ES-I3 (cell line): ENCODE data around the gene SMIM29.
"Not testable (repeated sequence)": the region's sequence is repeated elsewhere in the genome, so short reads cannot be mapped to it uniquely, and the experiment has no call there.

Source experiments
- H3K36me3 ChIP-seq: 2 replicates; pipeline ENCODE4 v1.6.1; 2013; ENCODE audit warnings: mild to moderate bottlenecking, low read length, control low read depth, moderate library complexity; ENCODE audit not compliant: insufficient read depth
- H3K4me1 ChIP-seq: 2 replicates; pipeline ENCODE4 v1.6.1; 2013; ENCODE audit warnings: mild to moderate bottlenecking, control low read depth, low read length; ENCODE audit not compliant: insufficient read depth
- H3K9ac ChIP-seq: 2 replicates; pipeline ENCODE4 v1.6.1; 2013; ENCODE audit warnings: low read depth, mild to moderate bottlenecking, low read length, moderate library complexity
- H3K9me3 ChIP-seq: 2 replicates; pipeline ENCODE4 v1.6.1; 2013; ENCODE audit warnings: mild to moderate bottlenecking, low read length, moderate library complexity; ENCODE audit not compliant: control insufficient read depth, insufficient read depth

SMIM29 gene

DNA sequence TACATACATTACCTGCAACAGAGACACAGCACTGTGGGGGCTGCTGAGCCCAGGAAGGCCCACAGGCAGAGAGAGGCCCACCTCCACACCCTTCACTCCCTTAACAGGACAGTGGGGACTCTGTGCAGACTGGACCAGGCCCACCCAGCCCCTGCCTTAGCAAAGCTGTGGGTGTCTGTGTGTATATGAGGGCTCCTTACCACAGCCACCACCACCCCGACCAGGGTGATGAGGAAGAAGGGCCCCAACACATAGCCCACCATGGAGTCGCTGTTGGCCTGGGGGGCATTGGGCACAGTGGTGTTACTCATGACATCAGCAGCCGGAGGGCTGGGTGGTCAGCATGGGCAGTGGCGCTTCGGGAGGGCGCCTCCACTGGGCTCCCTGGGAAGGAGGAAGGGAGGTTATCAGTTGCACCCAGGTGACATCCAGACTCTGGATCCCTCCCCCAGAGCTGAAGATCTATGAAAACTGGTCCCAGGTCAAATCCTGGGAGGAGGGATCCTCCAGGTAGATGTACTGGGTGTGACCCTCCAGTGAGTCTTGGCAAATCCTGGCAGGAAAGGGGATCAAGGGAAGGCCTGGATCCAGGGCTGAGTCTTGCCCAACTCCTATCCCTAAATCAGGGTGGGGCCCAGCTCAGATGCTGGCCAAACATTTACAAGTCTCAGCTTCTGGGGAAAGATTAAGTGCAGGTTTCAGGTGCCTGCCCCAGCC lies 1.2 kb downstream of the SMIM29 start:
- Histone ChIP-seq H3K9me3 (no peaks in the 10 kb centered on the region), H3K9ac (peak overlapping the region; percentile 74; the same call in 1 of the 2 replicates), H3K36me3 (peaks cover 8% of the 10 kb centered on the region; the same call in 1 of the 2 replicates), H3K4me1 (peaks cover 16% of the 10 kb centered on the region)

- Histone ChIP-seq H3K4me1 (peaks cover 22% of the 10 kb centered on the region), H3K9me3 (no peaks in the 10 kb centered on the region), H3K36me3 (peaks cover 17% of the 10 kb centered on the region; the same call in 1 of the 2 replicates), H3K9ac (no peak overlapping the region)
Observed at GRCh38 chr6:34246563-34247391, 2.0 kb downstream of the SMIM29 start.

- Histone ChIP-seq H3K9ac (no peak overlapping the region), H3K4me1 (peaks cover 28% of the 10 kb centered on the region), H3K36me3 (peaks cover 23% of the 10 kb centered on the region), H3K9me3 (no peaks in the 10 kb centered on the region)
Observed at GRCh38 chr6:34246249-34246562, 2.6 kb downstream of the SMIM29 start.

DNA sequence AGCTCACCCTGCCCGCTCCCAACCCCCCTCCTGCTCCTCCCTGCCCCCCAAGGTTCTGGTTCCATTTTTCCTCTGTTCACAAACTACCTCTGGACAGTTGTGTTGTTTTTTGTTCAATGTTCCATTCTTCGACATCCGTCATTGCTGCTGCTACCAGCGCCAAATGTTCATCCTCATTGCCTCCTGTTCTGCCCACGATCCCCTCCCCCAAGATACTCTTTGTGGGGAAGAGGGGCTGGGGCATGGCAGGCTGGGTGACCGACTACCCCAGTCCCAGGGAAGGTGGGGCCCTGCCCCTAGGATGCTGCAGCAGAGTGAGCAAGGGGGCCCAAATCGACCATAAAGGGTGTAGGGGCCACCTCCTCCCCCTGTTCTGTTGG lies 3.1 kb downstream of the SMIM29 start:
- H3K9ac ChIP-seq, H3K9me3 ChIP-seq: not testable (repeated sequence)
- Histone ChIP-seq H3K4me1 (peaks cover 32% of the 10 kb centered on the region), H3K36me3 (peaks cover 27% of the 10 kb centered on the region)

DNA sequence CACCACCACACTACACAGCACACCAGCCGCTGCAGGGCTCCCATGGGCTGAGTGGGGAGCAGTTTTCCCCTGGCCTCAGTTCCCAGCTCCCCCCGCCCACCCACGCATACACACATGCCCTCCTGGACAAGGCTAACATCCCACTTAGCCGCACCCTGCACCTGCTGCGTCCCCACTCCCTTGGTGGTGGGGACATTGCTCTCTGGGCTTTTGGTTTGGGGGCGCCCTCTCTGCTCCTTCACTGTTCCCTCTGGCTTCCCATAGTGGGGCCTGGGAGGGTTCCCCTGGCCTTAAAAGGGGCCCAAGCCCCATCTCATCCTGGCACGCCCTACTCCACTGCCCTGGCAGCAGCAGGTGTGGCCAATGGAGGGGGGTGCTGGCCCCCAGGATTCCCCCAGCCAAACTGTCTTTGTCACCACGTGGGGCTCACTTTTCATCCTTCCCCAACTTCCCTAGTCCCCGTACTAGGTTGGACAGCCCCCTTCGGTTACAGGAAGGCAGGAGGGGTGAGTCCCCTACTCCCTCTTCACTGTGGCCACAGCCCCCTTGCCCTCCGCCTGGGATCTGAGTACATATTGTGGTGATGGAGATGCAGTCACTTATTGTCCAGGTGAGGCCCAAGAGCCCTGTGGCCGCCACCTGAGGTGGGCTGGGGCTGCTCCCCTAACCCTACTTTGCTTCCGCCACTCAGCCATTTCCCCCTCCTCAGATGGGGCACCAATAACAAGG lies 3.6 kb downstream of the SMIM29 start:
- H3K9me3 ChIP-seq, H3K9ac ChIP-seq: not testable (repeated sequence)
- peaks cover 35% of the 10 kb centered on the region for H3K4me1 ChIP-seq
- H3K36me3 ChIP-seq, result peaks cover 33% of the 10 kb centered on the region

DNA sequence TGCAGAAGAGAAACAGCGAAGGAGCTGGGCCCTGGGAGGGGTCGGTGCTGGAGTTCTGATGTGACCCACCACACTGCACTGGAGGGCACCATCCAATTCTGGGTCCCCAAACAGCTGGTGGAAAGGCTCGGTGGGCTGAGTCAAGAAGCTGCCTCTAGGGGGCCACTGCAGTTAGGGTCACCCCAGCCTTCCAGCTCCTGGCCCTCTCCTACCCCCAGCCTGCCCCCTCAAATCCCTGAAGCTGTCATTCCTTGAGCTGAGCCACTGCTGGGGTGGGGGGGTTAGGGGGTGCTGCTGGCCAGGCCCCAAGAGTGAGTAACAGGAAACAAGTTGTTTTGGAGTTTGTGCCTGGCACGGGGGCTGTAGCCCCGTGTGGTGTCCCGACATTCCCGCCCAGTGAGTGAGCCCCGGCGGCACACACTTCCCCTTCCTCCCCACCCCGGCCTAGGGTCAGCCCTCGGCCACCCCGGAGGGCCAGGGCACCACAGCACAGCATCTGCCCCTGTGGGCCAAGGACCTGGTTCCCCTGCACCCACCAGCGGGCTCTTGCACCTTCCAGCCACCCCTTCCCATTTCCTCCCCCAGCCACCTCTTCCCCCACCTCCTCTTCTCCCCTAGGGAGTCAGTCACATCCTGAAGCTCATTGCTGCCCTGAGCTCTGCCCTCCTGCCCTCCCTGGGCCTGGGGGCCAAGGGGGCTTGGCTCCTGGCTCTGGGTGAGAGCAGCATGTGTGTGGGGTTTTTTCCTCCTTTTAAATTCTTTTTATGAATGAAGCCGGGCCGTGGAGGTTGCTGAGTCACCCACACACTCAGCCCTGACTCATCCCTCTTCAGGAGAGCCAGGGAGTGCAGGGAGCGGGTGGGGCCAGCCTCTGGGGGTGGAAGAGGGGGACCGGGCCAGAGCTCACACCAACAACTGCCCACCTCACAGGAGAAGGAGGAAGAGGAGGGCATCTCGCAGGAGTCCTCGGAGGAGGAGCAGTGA lies 4.6 kb downstream of the SMIM29 start:
- H3K4me1 ChIP-seq, result peaks cover 42% of the 10 kb centered on the region
- peaks cover 43% of the 10 kb centered on the region for H3K36me3 ChIP-seq
- H3K9ac ChIP-seq, result no peak overlapping the region
- H3K9me3 ChIP-seq, result no peaks in the 10 kb centered on the region

DNA sequence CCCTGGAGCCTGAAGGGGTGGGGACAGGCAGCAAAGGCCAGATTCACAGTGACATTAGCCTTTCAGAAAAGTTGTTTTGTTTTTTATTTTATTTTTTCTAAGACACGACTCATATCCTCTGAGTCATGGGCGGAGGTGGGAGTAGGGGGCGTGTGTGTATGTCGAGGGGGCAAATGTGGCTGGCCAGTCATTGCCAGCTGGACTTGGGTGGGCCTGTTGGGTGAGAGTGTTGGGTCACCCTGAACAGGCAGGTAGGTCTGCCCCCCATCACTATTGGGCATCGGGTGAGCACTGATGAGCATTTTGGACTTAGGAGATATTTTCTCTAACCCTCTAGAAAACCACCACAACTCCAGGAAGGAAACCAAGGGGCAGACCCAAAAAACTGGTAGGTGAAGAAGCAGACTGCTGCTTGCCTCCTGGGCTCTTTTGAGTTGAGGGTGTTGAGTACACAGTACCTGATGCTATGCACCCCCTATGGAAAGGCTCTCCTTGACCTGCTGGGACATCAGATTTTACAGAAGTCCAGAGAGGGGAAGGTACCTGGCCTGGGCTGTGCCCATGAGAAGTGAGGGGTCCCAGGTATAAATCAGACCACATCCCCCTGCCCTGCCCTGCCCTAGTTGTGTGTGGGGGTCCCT lies 5.6 kb downstream of the SMIM29 start:
- Histone ChIP-seq H3K9ac (no peak overlapping the region), H3K4me1 (peaks cover 42% of the 10 kb centered on the region), H3K36me3 (peaks cover 48% of the 10 kb centered on the region), H3K9me3 (no peaks in the 10 kb centered on the region)

- peaks cover 48% of the 10 kb centered on the region for H3K36me3 ChIP-seq
- peaks cover 42% of the 10 kb centered on the region for H3K4me1 ChIP-seq
- H3K9me3 ChIP-seq, result no peaks in the 10 kb centered on the region
- no peak overlapping the region for H3K9ac ChIP-seq
Observed at GRCh38 chr6:34242252-34243130, 6.3 kb downstream of the SMIM29 start.

GRCh38 chr6:34241351-34242215 lies 7.2 kb downstream of the SMIM29 start:
- H3K9me3 ChIP-seq, result no peaks in the 10 kb centered on the region
- H3K36me3 ChIP-seq, result peaks cover 48% of the 10 kb centered on the region
- peaks cover 38% of the 10 kb centered on the region for H3K4me1 ChIP-seq
- H3K9ac ChIP-seq, result no peak overlapping the region

- Histone ChIP-seq H3K9ac (no peak overlapping the region), H3K36me3 (peaks cover 48% of the 10 kb centered on the region), H3K9me3 (no peaks in the 10 kb centered on the region), H3K4me1 (peaks cover 38% of the 10 kb centered on the region)
Observed at GRCh38 chr6:34240329-34241248, 8.2 kb downstream of the SMIM29 start.

DNA sequence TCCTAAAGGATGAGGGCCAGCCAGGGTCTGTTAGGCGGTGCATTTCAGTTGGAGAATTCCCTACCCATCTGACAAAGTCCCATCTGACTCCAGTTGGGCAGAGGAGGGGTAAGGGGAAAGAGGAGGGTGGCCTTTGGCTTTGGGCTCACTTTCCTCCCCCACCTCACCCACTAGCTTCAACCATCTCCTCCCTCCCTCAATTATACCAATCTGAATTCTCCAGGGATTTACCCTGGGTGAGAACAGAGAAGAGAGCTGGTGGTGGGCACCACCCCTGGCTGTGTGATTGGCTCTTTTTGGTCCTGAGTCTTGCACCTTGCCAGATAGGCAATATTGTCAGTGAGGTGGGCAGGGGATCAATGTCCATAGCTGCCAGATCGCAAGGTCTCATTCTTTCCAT lies 8.9 kb downstream of the SMIM29 start:
- Histone ChIP-seq H3K9ac (peak overlapping the region; percentile 92), H3K9me3 (no peaks in the 10 kb centered on the region), H3K36me3 (peaks cover 48% of the 10 kb centered on the region), H3K4me1 (peaks cover 38% of the 10 kb centered on the region)
